GM12873 (cell line): Measurements from ENCODE around the gene CLEC2L.

Experiments used
- CTCF ChIP-seq: IDR thresholded peaks from 2 replicates; pipeline ENCODE4 v1.5.1; 2012; ENCODE audit warnings: low read depth, mild to moderate bottlenecking, moderate library complexity, low read length, control low read depth; ENCODE audit not compliant: insufficient read depth; ENCODE audit errors: missing control alignments

Gene CLEC2L

GRCh38 chr7:139523199-139523941 is at the start of gene CLEC2L:
CLEC2L (plus strand) TSS chr7:139523685; CDS start chr7:139523928, 243 bp downstream.
- TF ChIP-seq CTCF, result no peak

DNA sequence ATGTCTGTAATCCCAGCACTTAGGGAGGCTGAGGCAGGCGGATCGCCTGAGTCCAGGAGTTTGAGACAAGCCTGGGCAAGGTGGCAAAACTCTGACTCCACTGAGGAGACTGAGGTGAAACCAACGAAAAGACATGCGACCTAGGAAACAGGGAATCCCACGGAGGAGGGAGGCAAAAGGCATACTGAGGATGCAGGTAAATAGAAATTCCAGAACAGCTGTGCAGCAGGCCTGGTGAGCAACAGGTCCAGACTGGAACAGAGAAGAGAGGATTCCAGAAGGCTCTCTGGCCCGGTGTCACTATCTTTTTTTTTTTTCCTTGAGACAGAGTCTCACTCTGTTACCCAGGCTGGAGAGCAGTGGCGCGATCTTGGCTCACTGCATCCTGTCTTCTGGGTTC is 47.3 kb upstream of the CLEC2L start:
- no peak for TF ChIP-seq CTCF

DNA sequence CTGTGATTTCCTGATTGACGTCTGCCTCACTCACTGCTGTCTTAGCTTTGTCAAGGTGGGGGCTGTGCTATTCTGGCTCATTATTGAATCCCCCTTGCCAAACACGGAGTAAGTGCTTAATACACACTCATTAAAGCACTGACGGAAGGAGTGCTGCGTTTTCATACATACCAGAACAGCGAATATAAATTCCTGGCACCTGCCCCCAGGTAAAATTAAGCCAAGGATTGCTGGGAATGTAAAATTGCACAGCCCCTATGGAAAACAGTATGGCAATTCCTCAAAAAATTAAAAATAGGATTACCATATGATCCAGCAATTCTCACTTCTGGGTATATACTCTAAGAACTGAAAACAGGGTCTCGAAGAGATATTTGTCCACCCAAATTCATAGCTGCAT is 46.6 kb upstream of the CLEC2L start:
- no peak for TF ChIP-seq CTCF

DNA sequence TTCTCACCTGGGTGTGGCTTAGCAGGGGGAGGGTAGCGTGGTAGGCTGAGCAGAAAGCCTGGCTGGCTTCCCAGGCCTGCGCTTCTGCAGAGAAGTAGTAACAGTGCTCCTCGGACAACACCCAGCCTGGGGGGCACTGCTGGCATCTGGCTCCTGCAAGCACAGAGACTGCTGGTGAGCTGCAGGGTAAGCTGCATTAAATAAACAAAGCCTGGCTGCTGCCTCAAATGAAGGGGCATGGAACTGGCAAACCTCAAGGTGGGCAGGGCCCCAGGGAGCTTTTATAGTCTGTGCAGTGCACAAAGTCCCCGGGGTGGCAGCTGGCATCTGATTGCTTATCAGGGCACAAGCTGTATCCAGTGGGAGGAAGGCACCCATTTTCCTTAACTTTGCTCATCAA is 43.9 kb upstream of the CLEC2L start:
- TF ChIP-seq CTCF, result no peak

DNA sequence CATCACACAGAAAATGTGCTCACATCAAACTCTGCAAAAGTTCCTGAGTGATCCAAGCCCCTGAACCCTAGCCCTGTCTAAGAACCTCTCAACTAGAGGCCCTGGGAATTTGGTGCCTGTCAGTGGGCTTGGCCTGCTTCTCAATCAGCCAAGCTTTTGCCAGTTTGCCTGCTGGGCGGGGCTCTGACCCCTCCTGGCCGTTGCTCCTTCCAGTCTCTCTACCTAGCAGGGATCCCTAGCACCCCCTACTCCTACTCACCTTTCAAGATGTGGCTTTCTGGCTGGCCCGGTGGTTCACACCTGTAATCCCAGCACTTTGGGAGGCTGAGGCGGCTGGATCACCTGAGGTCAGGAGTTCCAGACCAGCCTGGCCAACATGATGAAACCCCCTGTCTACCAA is 42.1 kb upstream of the CLEC2L start:
- TF ChIP-seq CTCF, result no peak

GRCh38 chr7:139482122-139482521 is 41.4 kb upstream of the CLEC2L start:
- TF ChIP-seq CTCF, result no peak

DNA sequence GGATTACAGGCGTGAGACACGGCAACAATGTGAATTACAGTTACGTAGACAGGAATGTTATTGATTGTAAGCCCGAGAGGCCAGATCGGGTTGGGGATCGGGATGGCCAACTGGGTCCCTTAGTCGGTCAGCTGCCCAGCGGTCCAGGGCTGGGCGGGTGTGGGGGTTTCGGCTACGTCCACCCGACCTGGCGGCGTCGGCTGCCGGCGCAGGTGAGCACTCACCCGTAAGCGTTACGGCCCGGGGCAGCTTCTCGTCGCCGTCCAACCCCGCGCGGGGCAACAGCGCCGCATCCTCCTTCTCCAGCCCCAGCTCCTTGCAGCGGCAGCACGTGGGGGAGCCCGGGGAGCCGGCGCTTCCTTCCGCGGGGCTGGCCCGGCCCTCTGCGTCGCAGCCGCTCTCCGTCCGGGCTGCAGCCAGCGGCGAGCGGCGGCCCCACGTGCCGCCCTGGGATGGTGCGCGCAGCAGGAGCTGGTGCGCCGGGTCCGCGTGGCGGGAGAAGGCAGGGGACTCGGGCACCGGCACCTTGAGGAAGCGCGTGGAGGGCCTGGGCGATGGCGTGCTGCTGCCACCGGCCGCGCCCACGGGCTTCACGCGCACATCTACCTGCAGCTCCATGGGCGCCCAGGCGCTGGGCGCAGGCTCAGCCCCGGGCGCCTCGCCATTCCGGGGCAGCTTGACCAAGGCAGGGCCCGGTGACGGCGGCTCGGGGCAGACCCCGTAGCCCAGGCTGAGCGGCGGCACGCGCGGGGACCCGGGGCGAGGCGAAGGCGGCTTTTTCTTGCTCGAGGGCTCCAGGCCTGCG is 40.6 kb upstream of the CLEC2L start:
- no peak for TF ChIP-seq CTCF
